Neural progenitor cell (in vitro differentiated cells): ENCODE data around the gene GNB3. TPM values are rescaled to one million over a fixed set of nuclear protein-coding genes. Genes with fewer than 3 reads are reported as not detected.

ENCODE experiments used
- DNase-seq: peaks from one replicate; pipeline ENCODE4 v3.0.0-alpha.2; 2016; ENCODE audit warnings: low spot score
- H2AFZ ChIP-seq: fragments of 200-600 bp; sonication (generic); replicated peaks from 2 replicates; pipeline ENCODE4 v1.6.1; 2016; ENCODE audit warnings: antibody characterized with exemption
- H3F3A ChIP-seq: fragments of 200-600 bp; sonication (generic); 2 replicates; pipeline ENCODE4 v1.6.1; 2016; ENCODE audit warnings: antibody characterized with exemption, low read depth
- H3K27ac ChIP-seq: fragments of 200-600 bp; sonication (generic); 2 replicates; pipeline ENCODE4 v1.5.1; 2016; ENCODE audit warnings: mild to moderate bottlenecking
- H3K27me3 ChIP-seq: fragments of 200-600 bp; sonication (generic); 2 replicates; pipeline ENCODE4 v1.6.1; 2016; ENCODE audit warnings: mild to moderate bottlenecking, moderate library complexity
- H3K36me3 ChIP-seq: fragments of 200-600 bp; sonication (generic); 2 replicates; pipeline ENCODE4 v1.5.1; 2016
- H3K4me1 ChIP-seq: fragments of 200-600 bp; sonication (generic); 2 replicates; pipeline ENCODE4 v1.6.1; 2016; ENCODE audit warnings: mixed run types
- H3K4me2 ChIP-seq: fragments of 200-600 bp; sonication (generic); 2 replicates; pipeline ENCODE4 v1.6.1; 2016
- H3K4me3 ChIP-seq: fragments of 200-600 bp; sonication (generic); 2 replicates; pipeline ENCODE4 v1.5.1; 2016
- H3K79me2 ChIP-seq: fragments of 200-600 bp; sonication (generic); 2 replicates; pipeline ENCODE4 v1.6.1; 2016; ENCODE audit warnings: low read depth
- H3K9ac ChIP-seq: fragments of 200-600 bp; sonication (generic); 2 replicates; pipeline ENCODE4 v1.6.1; 2016
- H3K9me3 ChIP-seq: fragments of 200-600 bp; sonication (generic); 2 replicates; pipeline ENCODE4 v1.5.1; 2016; ENCODE audit warnings: low read depth
- H4K20me1 ChIP-seq: fragments of 200-600 bp; sonication (generic); 2 replicates; pipeline ENCODE4 v1.6.1; 2016; ENCODE audit warnings: low read depth
- H3K27ac Mint-ChIP-seq: 3 replicates; pipeline ENCODE4 v1.8.0; 2021; ENCODE audit warnings: mixed read lengths
- H3K27me3 Mint-ChIP-seq: 2 replicates; pipeline ENCODE4 v1.8.0; 2022; ENCODE audit warnings: low read depth, mild to moderate bottlenecking, inconsistent platforms, moderate library complexity, mixed read lengths; ENCODE audit not compliant: insufficient read depth
- H3K36me3 Mint-ChIP-seq: 3 replicates; pipeline ENCODE4 v1.8.0; 2021; ENCODE audit warnings: mixed read lengths
- H3K4me1 Mint-ChIP-seq: 3 replicates; pipeline ENCODE4 v1.8.0; 2021; ENCODE audit warnings: mixed read lengths
- H3K4me3 Mint-ChIP-seq: 3 replicates; pipeline ENCODE4 v1.8.0; 2021; ENCODE audit warnings: mild to moderate bottlenecking, moderate library complexity, mixed read lengths
- H3K9me3 Mint-ChIP-seq: 3 replicates; pipeline ENCODE4 v1.8.0; 2020; ENCODE audit warnings: mixed read lengths
- EZH2 ChIP-seq: fragments of 200-600 bp; sonication (generic); IDR thresholded peaks from 2 replicates; pipeline ENCODE4 v1.6.1; 2017; ENCODE audit warnings: antibody characterized with exemption, mild to moderate bottlenecking, moderate library complexity
- EZH2phosphoT487 ChIP-seq: fragments of 200-600 bp; sonication (generic); IDR thresholded peaks from 2 replicates; pipeline ENCODE4 v1.6.1; 2017; ENCODE audit warnings: antibody characterized with exemption
- total RNA-seq: library from RNA; depleted of rRNA; stranded (reverse); fragments of >200 nt; gene quantifications from 2 replicates; pipeline ENCODE4 v1.2.3, GENCODE V29; 2015; ENCODE audit warnings: low replicate concordance
- TF ChIP-seq, protein P1 (sequence below): fragments of 200-600 bp; sonication (generic); IDR thresholded peaks from 2 replicates; pipeline ENCODE4 v1.5.1; 2017; ENCODE audit warnings: antibody characterized with exemption, mild to moderate bottlenecking

GNB3 gene
- total RNA-seq, 1 donor from 2014 or later = 2.7 TPM

DNA sequence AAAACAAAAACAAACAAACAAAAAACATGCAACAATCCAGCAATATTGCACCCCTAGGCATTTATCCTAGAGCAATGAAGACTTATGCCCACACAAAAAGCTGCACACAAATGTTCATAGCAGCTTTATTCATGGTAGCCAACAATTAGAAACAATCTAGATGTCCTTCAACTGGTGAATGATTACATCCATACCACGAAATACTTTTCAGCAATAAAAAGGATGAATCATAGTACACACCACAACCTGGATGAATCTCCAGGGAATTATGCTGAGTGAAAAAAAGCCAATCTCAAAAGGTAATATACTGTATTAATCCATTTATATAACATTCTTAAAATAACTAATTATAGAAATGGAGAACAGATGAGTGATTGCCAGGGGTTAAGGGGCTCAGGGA is 33.6 kb upstream of the GNB3 start:
- peaks cover 5% of the 10 kb centered on the region for H3K9me3 Mint-ChIP-seq
- no peak overlapping the region for H2AFZ ChIP-seq
- peaks cover 8% of the 10 kb centered on the region for H3K27me3 Mint-ChIP-seq
- H4K20me1 ChIP-seq = no peaks in the 10 kb centered on the region
- no peaks in the 10 kb centered on the region for H3K27me3 ChIP-seq
- no peak overlapping the region for H3K27ac Mint-ChIP-seq
- H3K4me1 ChIP-seq = peaks cover 11% of the 10 kb centered on the region
- H3K4me3 ChIP-seq = no peak overlapping the region
- peaks cover 2% of the 10 kb centered on the region for H3K36me3 Mint-ChIP-seq
- TF ChIP-seq, protein P1, sequence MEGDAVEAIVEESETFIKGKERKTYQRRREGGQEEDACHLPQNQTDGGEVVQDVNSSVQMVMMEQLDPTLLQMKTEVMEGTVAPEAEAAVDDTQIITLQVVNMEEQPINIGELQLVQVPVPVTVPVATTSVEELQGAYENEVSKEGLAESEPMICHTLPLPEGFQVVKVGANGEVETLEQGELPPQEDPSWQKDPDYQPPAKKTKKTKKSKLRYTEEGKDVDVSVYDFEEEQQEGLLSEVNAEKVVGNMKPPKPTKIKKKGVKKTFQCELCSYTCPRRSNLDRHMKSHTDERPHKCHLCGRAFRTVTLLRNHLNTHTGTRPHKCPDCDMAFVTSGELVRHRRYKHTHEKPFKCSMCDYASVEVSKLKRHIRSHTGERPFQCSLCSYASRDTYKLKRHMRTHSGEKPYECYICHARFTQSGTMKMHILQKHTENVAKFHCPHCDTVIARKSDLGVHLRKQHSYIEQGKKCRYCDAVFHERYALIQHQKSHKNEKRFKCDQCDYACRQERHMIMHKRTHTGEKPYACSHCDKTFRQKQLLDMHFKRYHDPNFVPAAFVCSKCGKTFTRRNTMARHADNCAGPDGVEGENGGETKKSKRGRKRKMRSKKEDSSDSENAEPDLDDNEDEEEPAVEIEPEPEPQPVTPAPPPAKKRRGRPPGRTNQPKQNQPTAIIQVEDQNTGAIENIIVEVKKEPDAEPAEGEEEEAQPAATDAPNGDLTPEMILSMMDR = no peak
- TF ChIP-seq EZH2phosphoT487 = no peak
- no peak for TF ChIP-seq EZH2
- H3K4me2 ChIP-seq = no peak overlapping the region
- no peak overlapping the region for H3K9ac ChIP-seq
- no peak overlapping the region for H3K27ac ChIP-seq
- no peaks in the 10 kb centered on the region for H3K9me3 ChIP-seq
- no peak overlapping the region for H3K4me3 Mint-ChIP-seq
- H3K79me2 ChIP-seq = no peaks in the 10 kb centered on the region
- no peaks in the 10 kb centered on the region for H3K36me3 ChIP-seq
- peaks cover 6% of the 10 kb centered on the region for H3F3A ChIP-seq
- no peak for DNase-seq
- peaks cover 18% of the 10 kb centered on the region for H3K4me1 Mint-ChIP-seq

DNA sequence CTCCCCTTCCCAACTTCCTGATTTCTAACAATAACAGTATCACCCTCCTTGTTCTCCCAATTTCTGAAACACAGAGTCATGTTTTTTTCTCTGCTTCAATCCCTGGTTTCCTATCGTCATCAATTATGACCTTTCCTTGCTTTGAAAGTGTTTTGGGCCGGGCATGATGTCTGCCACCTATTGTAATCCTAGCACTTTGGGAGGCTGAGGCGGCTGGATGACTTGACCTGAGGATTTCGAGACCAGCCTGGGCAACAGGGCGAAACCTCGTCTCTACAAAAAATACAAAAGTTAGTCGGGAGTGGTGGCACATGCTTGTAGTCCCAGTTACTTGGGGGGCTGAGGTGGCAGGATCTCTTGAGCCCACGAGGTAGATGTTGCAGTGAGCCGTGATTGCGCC is 31.7 kb upstream of the GNB3 start:
- Mint-ChIP-seq H3K9me3 (peaks cover 4% of the 10 kb centered on the region), H3K36me3 (peaks cover 2% of the 10 kb centered on the region), H3K4me3 (no peak overlapping the region), H3K4me1 (peaks cover 18% of the 10 kb centered on the region), H3K27ac (no peak overlapping the region), H3K27me3 (peaks cover 9% of the 10 kb centered on the region)
- no peaks in the 10 kb centered on the region for H3K9me3 ChIP-seq
- H3K79me2 ChIP-seq = no peaks in the 10 kb centered on the region
- H3K27me3 ChIP-seq = no peaks in the 10 kb centered on the region
- no peaks in the 10 kb centered on the region for H4K20me1 ChIP-seq
- H3K4me1 ChIP-seq = peaks cover 11% of the 10 kb centered on the region
- no peak overlapping the region for H2AFZ ChIP-seq
- H3K4me2 ChIP-seq = no peak overlapping the region
- H3K36me3 ChIP-seq = no peaks in the 10 kb centered on the region
- H3F3A ChIP-seq = peaks cover 6% of the 10 kb centered on the region
- DNase-seq = no peak
- no peak for TF ChIP-seq EZH2phosphoT487
- TF ChIP-seq, protein P1 = no peak
- no peak overlapping the region for H3K27ac ChIP-seq
- H3K9ac ChIP-seq = no peak overlapping the region
- H3K4me3 ChIP-seq = no peak overlapping the region

DNA sequence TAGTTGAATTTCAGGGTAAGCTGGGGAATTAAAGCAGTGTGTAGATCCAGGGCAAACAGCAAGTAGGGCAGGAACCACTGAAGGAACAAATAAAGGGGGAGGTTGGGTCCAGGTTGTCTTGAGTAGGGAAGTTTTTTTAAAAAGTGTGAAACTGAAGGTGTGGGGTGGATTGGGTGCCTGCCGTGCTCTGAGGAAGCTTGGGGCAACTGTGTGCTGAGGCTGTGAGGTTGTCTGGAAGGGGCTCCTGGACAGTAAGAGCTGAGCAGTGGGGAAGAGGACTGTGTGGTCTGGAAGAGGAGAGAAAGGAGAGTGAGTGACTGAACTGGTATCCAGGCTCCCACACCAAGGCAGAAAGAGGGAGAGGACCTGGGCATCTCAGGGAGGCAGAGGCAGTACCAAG is 30.0 kb upstream of the GNB3 start:
- no peak for TF ChIP-seq EZH2phosphoT487
- TF ChIP-seq, protein P1 = no peak
- TF ChIP-seq EZH2 = no peak
- H3K4me1 Mint-ChIP-seq = peaks cover 18% of the 10 kb centered on the region
- H3K27me3 Mint-ChIP-seq = peaks cover 5% of the 10 kb centered on the region
- no peak overlapping the region for H3K4me3 Mint-ChIP-seq
- Histone ChIP-seq H3K4me1 (peaks cover 11% of the 10 kb centered on the region), H3K9ac (no peak overlapping the region), H3K27ac (no peak overlapping the region), H3K4me3 (no peak overlapping the region), H3K9me3 (no peaks in the 10 kb centered on the region), H3K36me3 (no peaks in the 10 kb centered on the region), H3K4me2 (no peak overlapping the region), H2AFZ (peak overlapping the region; percentile 20), H4K20me1 (no peaks in the 10 kb centered on the region), H3K79me2 (no peaks in the 10 kb centered on the region), H3K27me3 (no peaks in the 10 kb centered on the region), H3F3A (peaks cover 6% of the 10 kb centered on the region)
- peak overlapping the region; percentile 51 for H3K27ac Mint-ChIP-seq
- no peaks in the 10 kb centered on the region for H3K9me3 Mint-ChIP-seq
- H3K36me3 Mint-ChIP-seq = no peaks in the 10 kb centered on the region
- no peak for DNase-seq

DNA sequence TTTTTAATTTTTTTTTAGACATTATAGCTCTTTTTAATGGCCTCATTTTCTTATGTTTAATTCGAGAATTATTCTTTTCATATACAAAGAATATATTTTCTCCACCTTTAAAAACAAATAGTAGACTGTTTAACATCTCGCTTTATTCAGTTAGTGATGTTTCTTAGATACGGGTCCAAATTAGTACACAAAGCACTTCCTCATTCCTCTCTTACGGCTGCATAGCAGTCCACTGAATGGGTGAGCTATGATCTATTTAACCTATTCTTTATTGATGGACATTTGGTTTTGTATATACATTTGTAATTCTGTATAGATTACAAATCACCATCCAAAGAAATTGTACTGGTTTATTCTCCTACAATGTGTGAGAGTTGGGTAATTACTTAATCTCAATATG is 27.4 kb upstream of the GNB3 start:
- no peak overlapping the region for H3K4me3 Mint-ChIP-seq
- no peaks in the 10 kb centered on the region for H3K36me3 Mint-ChIP-seq
- Histone ChIP-seq H3K9me3 (no peaks in the 10 kb centered on the region), H3F3A (peaks cover 14% of the 10 kb centered on the region), H3K79me2 (no peaks in the 10 kb centered on the region), H3K4me3 (no peak overlapping the region), H3K4me2 (no peak overlapping the region), H3K9ac (no peak overlapping the region), H3K27me3 (no peaks in the 10 kb centered on the region), H2AFZ (no peak overlapping the region), H3K27ac (no peak overlapping the region), H4K20me1 (no peaks in the 10 kb centered on the region), H3K4me1 (peaks cover 16% of the 10 kb centered on the region), H3K36me3 (no peaks in the 10 kb centered on the region)
- H3K27me3 Mint-ChIP-seq = peaks cover 7% of the 10 kb centered on the region
- no peak overlapping the region for H3K27ac Mint-ChIP-seq
- peaks cover 31% of the 10 kb centered on the region for H3K4me1 Mint-ChIP-seq
- no peak for DNase-seq
- no peaks in the 10 kb centered on the region for H3K9me3 Mint-ChIP-seq
- TF ChIP-seq, protein P1 = no peak
- TF ChIP-seq EZH2phosphoT487 (no peak), EZH2 (no peak)
